GM18867 (cell line): Measurements from ENCODE around the gene RSPRY1.
A peak's percentile ranks its signal among the peaks of the same experiment; 100 is the strongest.

ENCODE experiments used
- ATAC-seq: cut with Tn5 transposase; IDR thresholded peaks from one replicate; pipeline ENCODE4 v1.9.1; 2021; ENCODE audit warnings: mild to moderate bottlenecking, moderate library complexity; ENCODE audit not compliant: unreplicated experiment

RSPRY1 gene

DNA sequence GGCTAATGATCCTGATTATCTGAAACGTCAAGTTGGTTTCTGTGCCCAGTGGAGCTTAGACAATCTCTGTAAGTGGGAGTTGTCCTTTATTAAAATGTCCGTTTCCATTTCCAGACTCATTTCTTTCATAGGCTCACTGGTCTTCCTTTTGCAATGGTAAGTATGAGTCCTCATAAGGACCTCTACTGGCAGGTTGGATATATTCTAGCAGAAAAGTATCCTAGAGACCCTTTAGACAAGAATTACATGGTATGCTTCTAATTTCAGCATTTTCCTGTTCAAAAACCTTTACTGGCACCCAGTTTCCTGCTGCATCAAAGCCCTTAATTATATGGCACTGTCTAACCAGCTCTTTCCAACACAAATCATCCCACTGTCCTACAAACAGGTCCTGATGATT lies 30.8 kb downstream of the RSPRY1 start:
- no peak for ATAC-seq

- ATAC-seq = no peak
Measured at GRCh38 chr16:57223057-57223456, 36.9 kb downstream of the RSPRY1 start.

GRCh38 chr16:57224651-57225335 lies 38.7 kb downstream of the RSPRY1 start:
- no peak for ATAC-seq

GRCh38 chr16:57225978-57226377 lies 39.8 kb downstream of the RSPRY1 start:
- no peak for ATAC-seq

DNA sequence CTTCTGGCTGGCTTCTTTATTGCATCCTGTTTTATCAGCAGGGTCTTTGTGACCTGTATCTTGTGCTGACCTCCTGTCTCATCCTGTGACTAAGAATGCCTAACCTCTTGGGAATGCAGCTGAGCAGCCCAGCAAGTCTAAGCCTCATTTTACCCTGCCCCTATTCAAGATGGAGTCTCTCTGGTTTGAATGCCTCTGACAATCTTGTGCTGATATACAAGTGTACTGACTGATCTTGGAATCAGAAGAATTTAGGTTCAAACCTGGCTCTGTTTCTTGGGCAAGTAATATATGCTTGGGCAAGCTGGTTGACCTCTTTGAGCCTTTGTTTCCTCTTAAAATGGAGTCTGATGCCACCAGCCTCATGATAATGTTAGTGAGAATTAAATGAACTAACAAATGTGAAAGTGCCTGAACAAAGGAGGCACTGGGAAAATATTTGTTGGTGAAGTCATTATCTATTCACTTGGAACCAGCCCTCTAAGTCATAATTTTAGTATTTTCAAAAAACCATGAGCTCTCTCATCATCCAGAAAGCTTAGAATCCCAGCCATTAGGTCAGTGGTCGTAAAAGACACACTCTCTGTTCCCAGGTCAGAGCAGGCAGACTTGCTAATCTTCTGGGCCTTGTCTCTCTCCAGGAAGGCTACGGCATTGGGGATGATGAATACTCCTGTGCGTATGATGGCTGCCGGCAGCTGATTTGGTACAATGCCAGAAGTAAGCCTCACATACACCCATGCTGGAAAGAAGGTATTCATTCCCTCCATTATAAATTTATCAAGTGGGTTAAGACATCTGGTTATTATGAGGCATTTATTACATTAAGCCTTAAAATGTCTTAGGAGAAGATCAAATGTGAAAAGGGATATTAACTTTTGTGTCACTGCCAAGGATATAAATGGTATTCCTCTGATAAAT lies 40.8 kb downstream of the RSPRY1 start:
- ATAC-seq = no peak

GRCh38 chr16:57229079-57229478 lies 43.0 kb downstream of the RSPRY1 start:
- no peak for ATAC-seq

GRCh38 chr16:57231821-57232350 lies 45.8 kb downstream of the RSPRY1 start:
- no peak for ATAC-seq

DNA sequence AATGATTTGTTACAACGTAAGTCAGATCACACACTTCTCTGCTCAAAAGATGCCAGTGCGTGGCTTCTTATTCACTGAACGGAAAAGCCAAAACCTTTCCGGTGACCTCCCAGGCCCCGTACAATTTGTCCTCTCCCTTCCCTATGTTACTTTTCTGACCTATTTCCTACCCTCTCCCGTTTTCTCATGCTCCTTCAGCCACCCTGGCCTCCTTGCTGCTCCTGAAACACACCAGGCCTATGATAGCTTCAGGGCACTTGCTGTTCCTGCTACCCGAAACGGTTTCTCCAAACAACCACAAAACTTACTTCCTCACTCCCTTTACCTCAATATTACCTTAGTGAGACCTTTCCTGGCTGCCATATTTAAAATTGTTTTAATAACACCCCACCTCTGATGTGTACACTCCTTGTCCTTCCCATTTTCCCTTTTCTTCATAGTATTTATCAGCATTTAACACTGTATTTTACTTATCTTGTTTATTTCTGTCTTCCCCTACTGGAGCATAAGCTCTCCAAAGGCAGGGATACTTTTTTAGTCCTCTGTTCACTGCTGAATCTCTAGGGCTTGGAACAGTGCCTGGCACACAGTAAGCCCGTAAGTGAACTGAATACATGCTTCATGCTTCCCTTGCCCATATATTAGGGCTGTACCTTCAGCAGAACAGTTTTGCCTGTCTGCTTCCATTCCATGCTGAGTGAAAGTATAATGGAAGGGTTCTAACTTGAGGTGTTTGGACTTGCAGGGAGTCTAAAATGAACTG lies 48.0 kb downstream of the RSPRY1 start:
- ATAC-seq = no peak

GRCh38 chr16:57234707-57235092 lies 48.6 kb downstream of the RSPRY1 start:
- no peak for ATAC-seq

- ATAC-seq = no peak
Measured at GRCh38 chr16:57235128-57236021, 49.2 kb downstream of the RSPRY1 start.

DNA sequence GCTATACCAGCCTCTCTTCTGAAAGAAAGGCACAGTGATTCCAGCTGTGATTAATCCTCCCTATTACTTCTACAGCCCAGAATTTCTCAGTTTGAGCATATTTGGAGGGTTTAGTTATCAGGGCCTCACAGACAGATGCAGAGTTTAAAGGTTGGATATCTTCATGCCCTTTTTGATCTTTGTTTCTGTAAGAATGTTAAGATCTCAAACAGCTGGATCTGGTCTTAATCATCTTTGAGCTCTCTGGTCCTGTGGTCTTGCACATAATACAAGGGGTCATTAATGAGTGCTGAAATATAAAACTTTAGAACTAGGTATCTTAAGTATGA lies 49.9 kb downstream of the RSPRY1 start:
- ATAC-seq = no peak

DNA sequence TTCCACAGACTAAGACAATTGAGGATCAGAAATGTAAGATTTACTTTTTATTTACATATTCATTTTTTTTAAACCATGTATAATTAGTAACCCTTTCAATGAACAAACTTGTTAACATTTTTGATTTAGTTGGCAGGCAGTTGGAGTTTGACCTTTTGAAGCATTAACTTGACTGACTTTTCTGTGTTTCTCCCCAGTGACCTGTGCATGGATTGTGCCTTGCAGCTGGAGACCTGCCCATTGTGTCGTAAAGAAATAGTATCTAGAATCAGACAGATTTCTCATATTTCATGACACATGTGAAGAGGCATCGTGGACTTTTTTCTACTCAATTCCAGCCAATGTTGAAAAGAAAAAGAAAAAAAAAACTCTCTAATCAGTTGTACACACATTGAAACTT lies 52.6 kb downstream of the RSPRY1 start:
- no peak for ATAC-seq

DNA sequence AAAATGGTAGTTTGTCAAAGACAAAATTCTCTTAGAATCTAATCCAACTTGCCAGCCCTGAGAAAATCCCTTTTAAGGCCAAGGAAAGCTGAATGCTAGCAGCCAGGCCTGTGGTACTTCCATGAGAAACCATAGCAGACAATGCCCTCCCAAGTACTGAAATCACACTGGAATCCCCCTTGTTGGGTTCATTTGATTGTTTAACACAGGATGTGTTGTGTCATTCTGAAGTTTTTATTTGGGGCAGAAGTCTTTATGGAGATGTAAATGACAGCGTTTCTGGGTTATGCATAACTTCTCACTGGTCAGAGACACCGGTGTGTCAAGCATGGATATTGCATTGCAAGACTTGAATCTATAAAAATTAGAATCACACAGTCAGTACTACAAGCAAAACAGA lies 53.0 kb downstream of the RSPRY1 start:
- no peak for ATAC-seq

DNA sequence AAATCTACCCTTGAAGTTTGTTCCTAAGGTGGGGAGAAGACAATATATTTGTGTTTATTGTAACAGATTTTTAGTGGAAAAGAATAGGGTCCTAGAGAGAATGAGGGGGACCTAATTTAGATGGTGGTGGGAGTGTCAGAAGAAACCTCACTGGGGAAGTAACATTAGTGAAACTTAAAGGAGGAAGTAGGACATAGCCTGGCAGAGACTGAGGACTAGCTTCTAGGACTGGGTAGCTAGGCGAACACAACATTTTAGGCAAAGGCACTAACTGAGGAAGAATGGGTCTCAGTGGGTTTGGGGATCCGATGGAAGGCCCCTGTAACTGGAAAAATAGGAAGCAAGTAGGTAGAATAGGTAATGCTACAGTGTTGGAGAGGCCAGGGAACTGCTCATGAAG lies 54.7 kb downstream of the RSPRY1 start:
- no peak for ATAC-seq

DNA sequence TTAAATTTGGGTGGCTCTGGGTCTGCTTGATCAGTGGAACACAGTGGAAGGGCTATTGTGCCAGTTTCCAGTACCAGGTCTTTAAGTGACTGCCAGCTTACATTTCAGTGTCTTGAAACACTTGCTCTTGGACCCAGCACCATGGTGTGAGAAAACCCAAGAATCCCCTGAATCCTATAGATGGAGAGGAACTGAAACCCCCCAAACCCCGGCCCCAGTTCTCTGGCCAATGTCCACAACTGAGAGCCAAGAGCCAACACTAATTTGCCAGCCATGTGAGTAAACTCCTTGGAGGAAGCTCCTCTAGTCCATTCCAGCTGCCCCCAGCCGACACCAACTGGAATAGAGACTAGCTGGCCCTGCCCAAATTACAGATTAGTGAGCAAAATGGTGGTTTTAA lies 56.5 kb downstream of the RSPRY1 start:
- no peak for ATAC-seq

DNA sequence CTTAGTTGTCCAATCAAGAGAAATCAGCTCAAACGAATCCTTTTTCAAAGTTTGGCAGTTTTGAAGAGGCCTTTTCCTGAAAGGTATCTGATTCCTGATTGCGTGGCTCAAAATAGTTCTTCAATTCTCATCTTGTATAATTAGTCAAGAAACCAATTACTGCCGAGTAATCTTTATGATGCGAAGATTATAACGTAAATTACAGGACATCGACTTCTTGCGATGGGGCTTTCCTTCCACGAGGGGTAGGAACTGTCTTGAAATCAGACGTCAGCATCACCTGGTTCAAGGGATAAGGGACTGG lies 58.3 kb downstream of the RSPRY1 start:
- no peak for ATAC-seq

- peak; percentile 89 for ATAC-seq
Measured at GRCh38 chr16:57244767-57245471, 58.8 kb downstream of the RSPRY1 start, which contains the start of gene ARL2BP. Gene ARL2BP, plus strand, starts transcription at chr16:57245259. Its CDS starts 109 bp downstream, at chr16:57245368.

- peak; percentile 25 for ATAC-seq
Measured at GRCh38 chr16:57245472-57246113, 59.5 kb downstream of the RSPRY1 start.

GRCh38 chr16:57251352-57251751 lies 65.2 kb downstream of the RSPRY1 start:
- ATAC-seq = no peak
